Rectal smooth muscle tissue (tissue), 1 donor: ENCODE measurements around the gene TNS2.

ENCODE experiments used
- H3K27ac ChIP-seq: one replicate; pipeline ENCODE4 v1.7.0; 2013; ENCODE audit warnings: low read depth, low read length, inconsistent platforms
- H3K27me3 ChIP-seq: one replicate; pipeline ENCODE4 v1.7.0; 2013; ENCODE audit warnings: low read length; ENCODE audit not compliant: control insufficient read depth, insufficient read depth
- H3K36me3 ChIP-seq: one replicate; pipeline ENCODE4 v1.7.0; 2013; ENCODE audit warnings: low read length; ENCODE audit not compliant: control insufficient read depth, insufficient read depth
- H3K4me1 ChIP-seq: one replicate; pipeline ENCODE4 v1.7.0; 2013; ENCODE audit warnings: low read length; ENCODE audit not compliant: control insufficient read depth, insufficient read depth
- H3K4me3 ChIP-seq: one replicate; pipeline ENCODE4 v1.7.0; 2013; ENCODE audit warnings: low read length
- H3K9ac ChIP-seq: one replicate; pipeline ENCODE4 v1.7.0; 2013; ENCODE audit warnings: low read length

TNS2 gene

DNA sequence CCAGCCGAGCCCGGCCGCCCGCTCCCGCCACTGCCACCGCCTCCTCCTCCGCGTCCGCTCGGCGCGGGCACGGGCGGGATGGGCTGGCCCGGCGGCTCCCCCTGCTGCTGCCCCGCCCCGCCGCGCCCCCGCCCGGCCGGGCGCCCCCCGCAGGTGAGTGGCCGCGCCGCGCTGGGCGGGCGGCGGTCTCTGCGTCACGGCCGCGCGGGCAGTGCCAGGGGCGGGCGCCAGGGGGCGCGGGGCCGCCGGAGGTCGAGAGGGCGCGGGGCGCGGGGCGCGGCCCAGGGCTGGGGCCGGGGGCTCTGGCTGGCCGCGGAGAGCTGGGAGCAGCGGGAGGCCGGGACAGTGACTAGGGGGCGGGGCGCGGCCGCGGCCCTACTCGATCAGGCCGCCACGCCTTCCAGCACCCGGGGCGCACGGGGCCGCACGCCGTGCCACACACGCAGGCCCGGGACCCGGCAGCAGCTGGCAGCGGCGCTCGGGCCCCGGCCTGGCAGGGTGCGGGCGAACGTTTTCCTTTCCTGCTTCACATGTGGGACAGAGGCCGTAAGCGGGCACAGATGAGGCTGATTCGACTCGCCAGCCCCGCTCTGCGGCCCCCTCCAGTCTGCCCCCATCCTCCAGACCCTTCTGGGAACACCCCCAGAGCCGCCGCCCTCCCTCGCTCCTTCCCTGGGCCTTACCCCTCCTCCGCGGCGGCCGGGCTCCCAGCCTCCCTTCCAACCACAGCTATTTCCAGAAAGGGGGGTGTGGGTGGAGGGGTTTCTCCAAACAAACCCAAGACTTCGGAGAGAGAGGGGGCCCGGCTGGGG, 2.4 kb upstream of the TNS2 start:
- peaks cover 2% of the 10 kb centered on the region for H3K36me3 ChIP-seq
- H3K27me3 ChIP-seq: no peaks in the 10 kb centered on the region
- H3K4me3 ChIP-seq: peak overlapping the region; percentile 53
- H3K4me1 ChIP-seq: peaks cover 44% of the 10 kb centered on the region
- peak overlapping the region; percentile 96 for H3K27ac ChIP-seq
- H3K9ac ChIP-seq: peak overlapping the region; percentile 45

DNA sequence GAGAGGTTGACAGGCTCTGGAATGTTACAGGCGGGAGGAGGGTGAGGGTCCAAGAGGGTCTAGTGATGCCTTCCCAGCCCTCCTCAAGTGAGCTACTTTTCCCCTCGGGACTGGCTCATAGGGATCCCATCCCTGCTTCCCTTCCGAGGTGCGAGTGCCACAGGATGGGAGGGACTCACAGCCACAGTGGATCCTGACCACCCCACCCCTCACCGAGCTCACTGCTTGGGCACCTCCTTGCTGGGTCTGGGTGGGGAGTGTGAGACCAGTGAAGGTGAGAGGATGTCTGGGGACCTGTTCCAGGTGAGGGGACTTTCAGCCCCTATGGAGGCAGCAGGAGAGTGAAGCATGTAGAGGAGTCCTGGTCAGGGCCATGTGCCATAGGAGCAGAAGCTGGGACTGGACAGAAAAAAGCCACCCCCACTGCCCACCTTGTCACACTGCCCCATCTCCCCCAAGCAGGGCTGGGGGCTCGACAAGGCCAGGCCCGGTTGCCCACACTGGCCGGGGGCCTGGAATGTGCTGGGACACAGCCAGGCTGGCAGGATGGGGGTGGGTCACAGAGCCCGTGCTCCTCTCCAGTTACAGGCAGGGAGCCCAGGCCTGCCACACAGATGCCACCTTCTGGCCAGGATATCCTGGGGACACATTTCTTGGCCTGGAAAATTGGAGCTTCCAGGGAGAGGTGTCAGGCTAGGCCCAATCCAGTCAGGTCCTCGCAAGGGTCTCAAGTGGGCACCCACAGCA, 1.7 kb upstream of the TNS2 start:
- Histone ChIP-seq H3K9ac (peak overlapping the region; percentile 32), H3K27ac (peak overlapping the region; percentile 96), H3K27me3 (no peaks in the 10 kb centered on the region), H3K4me3 (peak overlapping the region; percentile 53), H3K36me3 (peaks cover 2% of the 10 kb centered on the region), H3K4me1 (peaks cover 48% of the 10 kb centered on the region)

- H3K9ac ChIP-seq: no peak overlapping the region
- peaks cover 2% of the 10 kb centered on the region for H3K36me3 ChIP-seq
- H3K4me1 ChIP-seq: peaks cover 54% of the 10 kb centered on the region
- peak overlapping the region; percentile 53 for H3K4me3 ChIP-seq
- no peaks in the 10 kb centered on the region for H3K27me3 ChIP-seq
- peak overlapping the region; percentile 96 for H3K27ac ChIP-seq
Observed at GRCh38 chr12:53048780-53049401, 974 bp upstream of the TNS2 start.

- peak overlapping the region; percentile 53 for H3K4me3 ChIP-seq
- peaks cover 57% of the 10 kb centered on the region for H3K4me1 ChIP-seq
- H3K36me3 ChIP-seq: peaks cover 2% of the 10 kb centered on the region
- peak overlapping the region; percentile 2 for H3K9ac ChIP-seq
- peak overlapping the region; percentile 96 for H3K27ac ChIP-seq
- no peaks in the 10 kb centered on the region for H3K27me3 ChIP-seq
Observed at GRCh38 chr12:53050426-53051057, 677 bp downstream of the TNS2 start.

DNA sequence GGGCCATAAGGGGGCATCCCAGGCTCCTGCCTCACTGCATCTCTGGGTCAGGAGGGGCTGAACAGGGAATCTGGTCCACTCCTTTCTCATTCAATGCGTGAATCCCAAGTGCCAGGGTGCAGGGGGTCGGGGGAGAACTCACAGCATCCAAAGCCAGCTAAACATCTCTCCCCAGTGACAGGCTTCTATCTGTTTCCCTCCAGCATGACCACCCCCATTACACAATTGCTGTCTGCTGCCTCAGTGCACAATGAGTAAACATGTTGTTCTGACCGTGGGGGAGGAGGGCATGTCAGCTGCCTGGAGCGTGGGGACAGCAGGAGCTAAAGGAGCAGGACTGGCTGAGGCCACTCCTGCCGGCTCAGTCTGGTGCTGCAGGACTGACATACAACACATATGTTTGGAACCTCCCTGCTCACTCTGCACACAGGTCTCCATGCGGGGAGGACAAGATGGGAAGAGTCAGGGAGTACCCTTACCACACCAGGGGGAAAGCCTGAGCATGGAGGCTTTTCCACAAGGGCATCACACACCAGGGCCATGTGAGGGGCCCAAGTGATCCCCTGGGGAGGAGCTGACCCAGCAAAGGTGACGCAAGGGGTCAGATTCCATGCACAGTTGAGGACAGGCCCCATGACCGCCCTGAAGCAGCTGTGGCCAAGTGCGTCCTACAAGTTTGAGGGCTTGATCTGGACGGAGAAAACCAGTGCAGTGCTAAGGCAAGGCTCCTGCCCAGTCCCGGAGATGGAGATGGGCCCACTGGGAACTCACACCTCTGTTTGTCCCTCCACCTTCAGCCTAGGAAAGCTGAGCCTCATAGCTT, 1.4 kb downstream of the TNS2 start:
- Histone ChIP-seq H3K36me3 (peaks cover 2% of the 10 kb centered on the region), H3K9ac (peak overlapping the region; percentile 2), H3K27ac (peak overlapping the region; percentile 96), H3K27me3 (no peaks in the 10 kb centered on the region), H3K4me1 (peaks cover 54% of the 10 kb centered on the region), H3K4me3 (peak overlapping the region; percentile 53)

DNA sequence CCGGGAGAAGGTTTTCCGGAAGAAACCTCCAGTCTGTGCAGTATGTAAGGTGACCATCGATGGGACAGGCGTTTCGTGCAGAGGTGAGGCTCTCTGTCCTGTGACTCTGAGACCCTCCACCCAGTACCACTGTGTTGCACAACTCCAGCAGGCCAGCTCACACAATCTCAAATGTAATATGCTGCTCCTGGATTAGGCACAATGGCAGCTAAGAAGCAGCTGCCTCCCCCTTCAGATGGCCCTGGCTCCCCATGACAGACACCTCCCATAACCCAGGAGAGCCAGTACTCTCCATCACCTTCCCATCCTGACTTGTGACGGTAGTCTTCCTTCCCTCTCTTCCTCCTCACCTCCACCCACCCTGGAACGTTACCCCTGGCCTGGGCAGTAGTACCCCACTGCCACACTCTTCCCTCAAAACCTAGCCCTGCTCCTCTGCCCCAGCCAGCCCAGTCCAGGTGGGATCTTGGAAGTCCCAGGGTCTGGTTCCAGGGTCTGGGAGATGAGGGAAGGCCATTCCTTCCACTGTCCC, 2.1 kb downstream of the TNS2 start:
- peak overlapping the region; percentile 1 for H3K9ac ChIP-seq
- peak overlapping the region; percentile 96 for H3K27ac ChIP-seq
- peak overlapping the region; percentile 53 for H3K4me3 ChIP-seq
- no peaks in the 10 kb centered on the region for H3K27me3 ChIP-seq
- peaks cover 2% of the 10 kb centered on the region for H3K36me3 ChIP-seq
- H3K4me1 ChIP-seq: peaks cover 54% of the 10 kb centered on the region

- H3K4me3 ChIP-seq: peak overlapping the region; percentile 53
- peak overlapping the region; percentile 1 for H3K9ac ChIP-seq
- H3K36me3 ChIP-seq: peaks cover 2% of the 10 kb centered on the region
- peak overlapping the region; percentile 96 for H3K27ac ChIP-seq
- peaks cover 54% of the 10 kb centered on the region for H3K4me1 ChIP-seq
- H3K27me3 ChIP-seq: no peaks in the 10 kb centered on the region
Observed at GRCh38 chr12:53052419-53053217, 2.8 kb downstream of the TNS2 start.

GRCh38 chr12:53053218-53054111, 3.6 kb downstream of the TNS2 start:
- Histone ChIP-seq H3K4me3 (peak overlapping the region; percentile 84), H3K9ac (no peak overlapping the region), H3K4me1 (peaks cover 47% of the 10 kb centered on the region), H3K36me3 (peaks cover 2% of the 10 kb centered on the region), H3K27me3 (no peaks in the 10 kb centered on the region), H3K27ac (peak overlapping the region; percentile 96)

DNA sequence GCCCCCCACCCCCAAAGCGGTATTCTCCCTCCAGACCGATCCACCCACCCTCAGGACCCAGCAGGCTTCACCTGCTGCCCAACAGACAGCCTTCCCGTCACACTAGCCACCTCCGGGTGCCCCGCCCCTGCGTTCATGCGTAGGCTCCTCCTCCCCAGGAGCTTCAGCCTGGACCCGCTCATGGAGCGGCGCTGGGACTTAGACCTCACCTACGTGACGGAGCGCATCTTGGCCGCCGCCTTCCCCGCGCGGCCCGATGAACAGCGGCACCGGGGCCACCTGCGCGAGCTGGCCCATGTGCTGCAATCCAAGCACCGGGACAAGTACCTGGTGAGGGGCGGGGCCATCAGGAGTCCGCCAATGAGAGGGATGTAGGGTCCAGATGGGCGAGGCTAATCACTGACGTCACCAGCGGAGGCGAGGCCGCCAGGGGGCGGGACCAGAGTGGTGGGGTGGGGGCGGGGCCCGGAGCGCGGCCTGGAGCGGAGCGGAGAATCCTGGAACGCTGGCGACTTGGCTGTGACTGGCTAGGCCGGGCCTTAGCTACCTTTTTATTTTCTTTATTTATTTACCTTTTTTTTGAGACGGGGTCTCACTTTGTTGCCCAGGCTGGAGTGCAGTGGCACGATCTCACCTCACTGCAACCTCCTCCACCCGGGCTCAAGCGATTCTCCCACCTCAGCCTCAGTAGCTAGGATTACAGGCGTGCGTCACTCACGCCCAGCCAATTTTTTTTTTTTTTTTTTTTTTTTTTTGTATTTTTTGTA, 4.4 kb downstream of the TNS2 start:
- Histone ChIP-seq H3K27me3 (no peaks in the 10 kb centered on the region), H3K36me3 (peaks cover 2% of the 10 kb centered on the region), H3K9ac (peak overlapping the region; percentile 56), H3K4me3 (peak overlapping the region; percentile 84), H3K27ac (peak overlapping the region; percentile 96), H3K4me1 (peaks cover 39% of the 10 kb centered on the region)
